Endothelial cell of umbilical vein (primary cell): Measurements from ENCODE around the gene FOXP1. TPM values are rescaled to one million over a fixed set of nuclear protein-coding genes. Genes with fewer than 3 reads are reported as not detected.
A peak's percentile ranks its signal among the peaks of the same experiment; 100 is the strongest.

Experiments used
- BruUV-seq: library from RNA; stranded (reverse); fragments of 400-500 nt; replicated peaks from 2 replicates; lab custom pipeline; 2021; lab: Mats Ljungman, UMichigan
- CTCF ChIA-PET: fragments of 300-600, 350-600 bp; sonication (Branson Sonifier 250); formaldehyde crosslinking; loops from one replicate; lab custom pipeline; 2021; ENCODE audit warnings: antibody characterized with exemption, inconsistent platforms; lab: Charles Lee
- POLR2A ChIA-PET: fragments of 300-600, 350-600 bp; sonication (Branson Sonifier 250); formaldehyde crosslinking; loops from one replicate; lab custom pipeline; 2021; ENCODE audit warnings: antibody characterized with exemption, inconsistent platforms; lab: Charles Lee
- DNase-seq: peaks from one replicate; pipeline ENCODE4 v3.0.0-alpha.2; 2011; ENCODE audit warnings: low read depth, low spot score
- FAIRE-seq: peaks from 2 replicates; lab custom pipeline; 2011; peaks lifted over from hg19 to GRCh38; lab: Jason Lieb, UNC
- H2AFZ ChIP-seq: 2 replicates; pipeline ENCODE4 v1.6.0; 2012; ENCODE audit warnings: low read depth, low read length, control low read depth, inconsistent platforms
- H3K27ac ChIP-seq: 2 replicates; pipeline ENCODE4 v1.5.1; 2011; ENCODE audit warnings: low read depth, mild to moderate bottlenecking, control low read depth, low read length, moderate library complexity; ENCODE audit not compliant: insufficient read depth
- H3K27me3 ChIP-seq, 2 experiments: 2 replicates each; pipeline versions ENCODE4 v1.6.0 to v1.6.1; 2011; ENCODE audit warnings: low read length in 2 of 2, mixed read lengths in 1 of 2; ENCODE audit not compliant: control insufficient read depth in 2 of 2, insufficient read depth in 2 of 2
- H3K36me3 ChIP-seq, 2 experiments: 2 replicates in 1 of 2; 3 replicates in 1 of 2; pipeline ENCODE4 v1.5.1; 2011; ENCODE audit warnings: low read length in 2 of 2, mild to moderate bottlenecking in 1 of 2, moderate library complexity in 1 of 2; ENCODE audit not compliant: control insufficient read depth in 2 of 2, insufficient read depth in 2 of 2; ENCODE audit errors: extremely low read depth in 1 of 2
- H3K4me1 ChIP-seq: 3 replicates; pipeline ENCODE4 v1.5.1; 2011; ENCODE audit warnings: mild to moderate bottlenecking, low read length; ENCODE audit not compliant: control insufficient read depth, insufficient read depth; ENCODE audit errors: extremely low read depth
- H3K4me2 ChIP-seq: 2 replicates; pipeline ENCODE4 v1.6.1; 2011; ENCODE audit warnings: low read length, control low read depth, mixed read lengths; ENCODE audit not compliant: insufficient read depth
- H3K4me3 ChIP-seq, 3 experiments: fragments of 200-600 bp in 1 of 3; sonication (generic), shearing (Covaris generic) in 1 of 3; replicated peaks in 1 of 3; 2 replicates each; pipeline ENCODE4 v1.5.1; 2011 to 2016; ENCODE audit warnings: control low read depth in 3 of 3, low read length in 3 of 3, mild to moderate bottlenecking in 2 of 3, inconsistent platforms in 1 of 3, low read depth in 1 of 3, moderate library complexity in 1 of 3; ENCODE audit not compliant: insufficient read depth in 1 of 3
- H3K79me2 ChIP-seq: 2 replicates; pipeline ENCODE4 v1.6.0; 2012; ENCODE audit warnings: low read length, inconsistent platforms; ENCODE audit not compliant: control insufficient read depth, insufficient read depth
- H3K9ac ChIP-seq: replicated peaks from 2 replicates; pipeline ENCODE3; 2011; ENCODE audit warnings: low read length, control low read depth; ENCODE audit not compliant: insufficient read depth; ENCODE audit errors: extremely low read depth
- H3K9me1 ChIP-seq: replicated peaks from 3 replicates; pipeline ENCODE4 v1.6.0; 2011; ENCODE audit warnings: mild to moderate bottlenecking, low read length; ENCODE audit not compliant: control insufficient read depth, insufficient read depth; ENCODE audit errors: extremely low read depth
- H3K9me3 ChIP-seq: replicated peaks from 2 replicates; pipeline ENCODE4 v1.5.1; 2012; ENCODE audit warnings: low read length, inconsistent platforms; ENCODE audit not compliant: control insufficient read depth, insufficient read depth
- H4K20me1 ChIP-seq: replicated peaks from 2 replicates; pipeline ENCODE3; 2011; ENCODE audit warnings: mild to moderate bottlenecking, low read length; ENCODE audit not compliant: control insufficient read depth, insufficient read depth; ENCODE audit errors: extremely low read depth
- EZH2 ChIP-seq: IDR thresholded peaks from 2 replicates; pipeline ENCODE4 v1.6.1; 2012; ENCODE audit warnings: borderline replicate concordance, low read depth, mild to moderate bottlenecking, moderate library complexity, low read length, inconsistent platforms; ENCODE audit not compliant: severe bottlenecking
- FOS ChIP-seq: IDR thresholded peaks from 2 replicates; pipeline ENCODE4 v1.6.1; 2011; ENCODE audit warnings: mild to moderate bottlenecking, low read length, moderate library complexity, borderline replicate concordance; ENCODE audit not compliant: insufficient read depth
- GATA2 ChIP-seq: IDR thresholded peaks from 2 replicates; pipeline ENCODE4 v1.7.0; 2011; ENCODE audit warnings: low read depth, mild to moderate bottlenecking, moderate library complexity, mixed read lengths, low read length; ENCODE audit not compliant: insufficient read length, insufficient read depth
- JUN ChIP-seq: IDR thresholded peaks from 2 replicates; pipeline ENCODE4 v1.6.1; 2011; ENCODE audit warnings: borderline replicate concordance, low read depth; ENCODE audit not compliant: insufficient read length, insufficient read depth
- MYC ChIP-seq: IDR thresholded peaks from one replicate; pipeline ENCODE4 v1.6.1; 2011; ENCODE audit warnings: mild to moderate bottlenecking, low read depth, low read length
- POLR2A ChIP-seq: IDR thresholded peaks from 2 replicates; pipeline ENCODE4 v1.6.1; 2012; ENCODE audit warnings: low read depth, mild to moderate bottlenecking, control low read depth, low read length
- POLR2AphosphoS5 ChIP-seq: IDR thresholded peaks from 2 replicates; pipeline ENCODE4 v1.6.1; 2012; ENCODE audit warnings: low read depth, mild to moderate bottlenecking, control low read depth, low read length, moderate library complexity; ENCODE audit not compliant: insufficient read depth
- dilution Hi-C: fragments of 300-500 bp; cut with MboI; formaldehyde crosslinking; loops from one replicate; pipeline ENCODE4 v1.15.0; 2019; ENCODE audit warnings: low sequenced_read_pairs; ENCODE audit not compliant: extremely low pct_ligation_motif_present
- intact Hi-C: fragments of 100-400 bp; cut with micrococcal nuclease; formaldehyde crosslinking; loops from one replicate; pipeline ENCODE4 v1.10.0; 2022
- polyA plus RNA-seq, 4 experiments: library from polyadenylated mRNA; depleted of rRNA in 3 of 4; stranded (reverse) in 3 of 4; unstranded in 1 of 4; fragments of >200 nt; gene quantifications; 2 replicates each; pipeline versions ENCODE4 v1.2.1 to v1.2.3, GENCODE V29; 2011 to 2012; ENCODE audit warnings: missing spikeins in 1 of 4
- total RNA-seq: library from RNA; stranded (reverse); gene quantifications from 2 replicates; pipeline ENCODE4 v1.2.3, GENCODE V29; 2021
- TF ChIP-seq, protein P1 (sequence below), 2 donors: IDR thresholded peaks; 1 replicate in 1 of 2; 2 replicates in 1 of 2; pipeline ENCODE4 v1.5.1; 2011; ENCODE audit warnings: low read length in 2 of 2, mild to moderate bottlenecking in 2 of 2, moderate library complexity in 2 of 2, control low read depth in 1 of 2, inconsistent platforms in 1 of 2, low read depth in 1 of 2; ENCODE audit not compliant: insufficient read depth in 1 of 2; ENCODE audit errors: extremely low read depth in 1 of 2
- TF ChIP-seq, protein P2 (sequence below): IDR thresholded peaks from 2 replicates; pipeline ENCODE4 v1.6.1; 2011; ENCODE audit not compliant: insufficient read depth, insufficient read length

FOXP1 gene
- total and polyA plus RNA-seq, 2 donors (not counting 3 experiments of a cell fraction or from before 2014, with no cell fraction given), result 41.0 to 107 TPM

DNA sequence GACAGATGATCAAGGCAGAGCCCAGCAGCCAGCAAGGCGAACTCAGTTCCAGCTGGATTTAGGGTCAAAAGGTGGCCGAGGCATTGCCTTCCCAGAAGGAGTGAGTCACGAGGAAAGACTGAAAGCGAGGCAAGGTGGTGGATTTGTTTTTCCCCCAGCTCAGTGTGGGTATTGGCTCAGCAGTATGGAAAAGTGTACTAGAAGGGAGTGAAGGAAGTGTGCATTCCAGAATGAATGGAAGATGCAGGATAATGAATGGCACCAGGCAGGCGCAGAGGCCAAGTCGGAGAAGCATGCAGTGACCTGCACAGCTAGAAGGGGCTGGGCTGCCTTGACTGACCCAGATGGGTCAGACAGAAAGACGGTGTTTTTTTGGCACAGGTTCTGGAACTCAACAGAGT, 46.3 kb downstream of the FOXP1 start:
- BruUV-seq, result no TSS peak
- TF ChIP-seq POLR2AphosphoS5 (peak; percentile 24), FOS (peak; percentile 91), EZH2 (no peak), POLR2A (no peak), GATA2 (no peak), MYC (peak; percentile 64), JUN (peak; percentile 79)
- TF ChIP-seq, protein P1, sequence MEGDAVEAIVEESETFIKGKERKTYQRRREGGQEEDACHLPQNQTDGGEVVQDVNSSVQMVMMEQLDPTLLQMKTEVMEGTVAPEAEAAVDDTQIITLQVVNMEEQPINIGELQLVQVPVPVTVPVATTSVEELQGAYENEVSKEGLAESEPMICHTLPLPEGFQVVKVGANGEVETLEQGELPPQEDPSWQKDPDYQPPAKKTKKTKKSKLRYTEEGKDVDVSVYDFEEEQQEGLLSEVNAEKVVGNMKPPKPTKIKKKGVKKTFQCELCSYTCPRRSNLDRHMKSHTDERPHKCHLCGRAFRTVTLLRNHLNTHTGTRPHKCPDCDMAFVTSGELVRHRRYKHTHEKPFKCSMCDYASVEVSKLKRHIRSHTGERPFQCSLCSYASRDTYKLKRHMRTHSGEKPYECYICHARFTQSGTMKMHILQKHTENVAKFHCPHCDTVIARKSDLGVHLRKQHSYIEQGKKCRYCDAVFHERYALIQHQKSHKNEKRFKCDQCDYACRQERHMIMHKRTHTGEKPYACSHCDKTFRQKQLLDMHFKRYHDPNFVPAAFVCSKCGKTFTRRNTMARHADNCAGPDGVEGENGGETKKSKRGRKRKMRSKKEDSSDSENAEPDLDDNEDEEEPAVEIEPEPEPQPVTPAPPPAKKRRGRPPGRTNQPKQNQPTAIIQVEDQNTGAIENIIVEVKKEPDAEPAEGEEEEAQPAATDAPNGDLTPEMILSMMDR (IDR thresholded peaks at IDR 0.05; ENCODE audit: extremely low read depth in 1 of 2, insufficient read depth in 1 of 2, low read depth in 1 of 2, low read length in 2 of 2), result no peak
- TF ChIP-seq, protein P2, sequence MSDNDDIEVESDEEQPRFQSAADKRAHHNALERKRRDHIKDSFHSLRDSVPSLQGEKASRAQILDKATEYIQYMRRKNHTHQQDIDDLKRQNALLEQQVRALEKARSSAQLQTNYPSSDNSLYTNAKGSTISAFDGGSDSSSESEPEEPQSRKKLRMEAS, result peak; percentile 4
- dilution Hi-C loops, result no loop called here
- H3K36me3 ChIP-seq, result no peaks in the 10 kb centered on the region
- intact Hi-C loops, result loop anchor here (1.0 to 5.0 kb wide), 3 partner anchors 43 to 475 kb away; no protein-coding TSS in a partner anchor
- H3K9me3 ChIP-seq, result no peaks in the 10 kb centered on the region
- no peak overlapping the region for H3K9ac ChIP-seq
- DNase-seq, result peak; percentile 98
- no peak overlapping the region for H2AFZ ChIP-seq
- H3K4me2 ChIP-seq, result peak overlapping the region; percentile 33
- ChIA-PET CTCF (interaction anchor here (0.6 to 1.6 kb wide), 13 partner anchors 8 to 144 kb away, joined by 3 to 5 read pairs (median 4); partner anchors contain the start of gene FOXP1), POLR2A (interaction anchor here (0.8 kb wide), 1 partner anchor 147 kb away, joined by 4 read pairs; no protein-coding TSS in a partner anchor)
- H3K79me2 ChIP-seq, result no peaks in the 10 kb centered on the region
- peaks cover 56% of the 10 kb centered on the region for H3K4me1 ChIP-seq
- peak overlapping the region; percentile 60 for H3K27ac ChIP-seq
- no peak overlapping the region for H3K4me3 ChIP-seq
- H4K20me1 ChIP-seq, result no peaks in the 10 kb centered on the region
- FAIRE-seq, result peak; percentile 94
- H3K9me1 ChIP-seq, result no peaks in the 10 kb centered on the region
- H3K27me3 ChIP-seq, result no peaks in the 10 kb centered on the region
